GM08714 (cell line): ENCODE data around the gene GALNT9.
"Not testable (repeated sequence)": the region's sequence is repeated elsewhere in the genome, so short reads cannot be mapped to it uniquely, and the experiment has no call there.

Source experiments
- H3K4me3 ChIP-seq: fragments of 200-500 bp; sonication (Bioruptor generic); 2 replicates; pipeline ENCODE4 v1.5.1; 2014; ENCODE audit warnings: mild to moderate bottlenecking, low read length, inconsistent platforms
- ZNF274 ChIP-seq: IDR thresholded peaks from 2 replicates; pipeline ENCODE4 v1.6.1; 2012; ENCODE audit warnings: mild to moderate bottlenecking, low read depth, low read length

Gene GALNT9

DNA sequence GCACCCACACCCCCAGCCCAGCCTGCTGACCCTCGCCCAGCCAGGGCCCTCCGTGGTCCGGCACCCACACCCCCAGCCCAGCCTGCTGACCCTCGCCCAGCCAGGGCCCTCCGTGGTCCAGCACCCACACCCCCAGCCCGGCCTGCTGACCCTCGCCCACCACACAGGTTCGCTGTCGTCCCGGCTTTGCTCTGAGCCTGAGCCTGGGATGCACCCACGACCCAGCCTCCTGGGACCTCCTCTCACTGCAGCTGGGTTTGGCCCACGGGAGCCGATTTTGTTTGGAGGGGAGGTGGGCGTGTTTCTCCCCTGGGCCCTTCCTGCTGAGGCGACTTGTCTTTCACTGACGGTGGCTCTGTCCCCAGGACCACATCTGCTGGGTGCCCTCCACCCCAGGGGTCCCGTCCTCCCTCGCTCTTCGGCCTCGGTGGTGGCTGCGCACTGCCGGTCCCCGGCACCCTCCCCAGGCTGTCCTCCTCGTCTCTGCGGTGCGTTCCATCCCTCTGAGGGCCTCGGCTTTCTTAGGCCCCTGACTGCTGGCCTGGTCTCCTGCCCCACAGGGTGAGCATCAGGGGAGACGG, 83.8 kb downstream of the GALNT9 start:
- no peak overlapping the region for H3K4me3 ChIP-seq
- no peak for TF ChIP-seq ZNF274

DNA sequence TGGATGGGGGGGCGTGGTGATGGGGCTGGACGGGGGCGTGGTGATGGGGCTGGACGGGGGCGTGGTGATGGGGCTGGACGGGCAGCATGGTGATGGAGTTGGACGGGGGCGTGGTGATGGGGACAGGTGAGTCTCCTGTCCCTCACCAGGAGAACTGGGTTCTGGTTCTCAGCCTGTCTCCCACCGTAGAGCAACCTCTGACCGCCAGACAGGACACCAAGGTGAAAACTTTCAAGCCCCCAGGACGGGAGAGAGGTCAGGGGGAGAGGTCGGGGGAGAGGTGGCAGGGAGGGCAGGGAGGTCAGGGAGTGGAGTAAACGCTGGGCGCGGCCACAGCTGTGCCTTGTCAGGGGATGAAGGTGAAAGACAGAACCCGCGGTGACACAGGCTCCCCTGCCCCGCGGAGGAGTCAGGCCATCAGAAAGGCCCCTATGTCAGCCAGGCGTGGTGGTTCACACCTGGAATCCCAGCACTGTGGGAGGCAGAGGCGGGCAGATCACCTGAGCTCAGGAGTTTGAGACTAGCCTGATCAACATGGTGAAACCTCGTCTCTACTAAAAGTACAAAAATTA, 84.6 kb downstream of the GALNT9 start:
- TF ChIP-seq ZNF274: no peak
- H3K4me3 ChIP-seq: no peak overlapping the region

DNA sequence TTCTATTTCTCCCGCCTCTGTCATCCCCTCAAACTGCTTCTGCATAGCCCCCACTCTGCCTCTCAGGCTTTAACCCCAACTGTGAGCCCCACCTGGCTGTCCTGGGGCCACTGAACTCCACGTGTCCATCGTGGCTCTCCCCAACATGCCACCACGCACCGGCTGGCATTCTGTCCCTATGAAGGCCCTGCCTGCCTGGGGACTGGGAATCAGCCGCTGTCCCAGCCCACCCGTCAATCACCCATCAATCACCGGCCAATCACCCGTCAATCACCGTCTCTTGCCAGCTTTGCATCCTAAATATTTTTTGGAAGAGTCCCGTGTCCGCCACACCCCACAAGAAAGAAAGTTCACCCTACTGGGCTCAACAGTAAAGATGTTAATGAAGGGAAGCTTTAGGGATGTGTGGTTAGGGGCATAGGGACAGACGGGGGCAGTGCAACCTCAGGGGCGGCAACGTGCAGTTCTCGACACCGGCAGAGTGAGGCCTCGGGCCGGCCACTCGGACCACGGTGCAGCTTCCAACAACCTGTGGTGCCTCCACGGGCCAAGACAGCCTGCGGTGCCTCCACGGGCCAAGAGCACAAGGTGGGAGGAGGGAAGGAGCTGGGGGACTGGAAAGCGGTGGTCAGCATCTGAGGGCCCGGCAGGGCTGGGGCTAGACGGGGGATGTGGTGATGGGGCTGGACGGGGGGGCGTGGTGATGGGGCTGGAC, 85.6 kb downstream of the GALNT9 start:
- TF ChIP-seq ZNF274: no peak
- H3K4me3 ChIP-seq: no peak overlapping the region

DNA sequence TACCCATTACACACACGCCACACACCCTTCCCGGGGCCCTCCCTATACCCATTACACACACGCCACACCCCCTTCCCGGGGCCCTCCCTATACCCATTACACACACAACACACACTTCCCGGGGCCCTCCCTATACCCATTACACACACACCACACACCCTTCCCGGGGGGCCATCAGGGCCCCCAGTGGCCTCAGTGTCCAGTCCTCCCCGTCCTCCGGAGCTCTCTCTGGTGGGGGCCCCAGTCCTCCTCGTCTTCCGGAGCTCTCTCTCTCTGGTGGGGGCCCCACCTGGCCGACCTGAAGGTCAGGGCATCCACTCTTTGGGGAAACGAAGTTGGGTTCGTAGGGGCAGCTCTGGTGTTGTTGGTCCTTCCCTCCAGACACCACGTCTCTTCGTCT, 86.2 kb downstream of the GALNT9 start:
- not testable (repeated sequence) for H3K4me3 ChIP-seq

DNA sequence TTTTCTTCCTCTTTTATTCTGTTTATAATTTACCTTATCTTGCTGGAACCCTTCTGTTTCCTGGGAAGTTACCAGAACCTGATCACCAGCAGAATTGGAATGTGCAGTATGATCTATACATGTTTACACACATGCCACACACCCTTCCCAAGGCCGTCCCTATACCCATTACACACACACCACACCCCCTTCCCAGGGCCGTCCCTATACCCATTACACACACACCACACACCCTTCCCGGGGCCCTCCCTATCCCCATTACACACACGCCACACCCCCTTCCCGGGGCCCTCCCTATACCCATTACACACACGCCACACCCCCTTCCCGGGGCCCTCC, 88.8 kb downstream of the GALNT9 start:
- H3K4me3 ChIP-seq: not testable (repeated sequence)

DNA sequence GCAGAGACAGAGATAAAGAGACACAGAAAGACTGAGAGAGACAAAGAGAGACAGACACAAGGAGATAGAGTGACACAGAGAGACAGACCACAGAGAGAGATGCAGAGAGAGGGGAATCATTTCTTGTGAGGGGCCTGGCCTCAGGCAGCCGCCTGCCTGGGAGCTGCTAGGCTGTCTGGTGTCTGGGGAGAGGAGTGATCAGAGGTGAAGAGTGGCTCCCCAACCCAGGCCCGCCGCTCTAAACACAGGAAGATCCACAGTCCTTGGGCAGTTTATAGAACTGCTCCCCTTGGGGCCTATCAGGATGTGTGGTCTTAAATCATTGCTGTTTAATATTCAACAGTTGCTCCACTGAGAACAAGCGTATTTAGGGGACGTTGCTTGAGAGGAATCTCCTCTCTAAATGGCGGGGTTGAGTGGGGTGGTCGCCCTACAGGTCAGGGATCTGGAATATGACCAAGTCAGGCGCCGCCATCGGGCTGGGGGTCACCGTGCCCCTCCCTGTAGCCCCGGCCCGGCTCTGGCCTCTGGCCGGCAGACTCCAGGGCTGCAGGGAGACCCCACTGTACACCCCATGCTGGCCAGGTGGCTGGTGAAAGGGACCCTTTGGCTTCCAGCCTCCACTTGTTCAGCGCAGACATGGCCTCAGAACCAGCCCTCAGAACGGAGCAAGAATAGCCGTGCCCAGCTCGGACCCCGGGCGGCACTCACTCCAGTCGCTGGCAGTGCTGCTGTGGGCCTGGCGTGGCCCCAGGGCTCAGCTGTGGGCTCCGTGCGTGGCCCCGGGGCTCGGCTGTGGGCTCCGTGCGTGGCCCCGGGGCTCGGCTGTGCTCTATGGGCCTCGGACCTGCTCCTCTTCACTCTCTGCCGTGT, 89.4 kb downstream of the GALNT9 start:
- H3K4me3 ChIP-seq: no peak overlapping the region
- no peak for TF ChIP-seq ZNF274

DNA sequence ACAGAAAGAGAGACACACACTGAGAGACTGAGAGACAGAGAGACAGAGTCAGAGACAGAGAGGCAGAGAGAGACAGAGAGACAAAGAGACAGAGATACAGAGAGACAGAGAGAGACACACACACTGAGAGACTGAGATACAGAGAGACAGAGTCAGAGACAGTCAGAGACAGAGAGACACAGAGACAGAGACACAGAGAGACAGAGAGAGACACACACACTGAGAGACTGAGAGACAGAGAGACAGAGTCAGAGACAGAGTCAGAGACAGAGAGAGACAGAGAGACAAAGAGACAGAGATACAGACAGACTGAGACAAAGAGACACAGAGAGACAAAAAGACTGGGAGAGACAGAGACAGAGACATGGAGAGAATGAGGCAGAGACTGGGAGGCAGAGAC, 90.0 kb downstream of the GALNT9 start:
- no peak overlapping the region for H3K4me3 ChIP-seq
- no peak for TF ChIP-seq ZNF274

DNA sequence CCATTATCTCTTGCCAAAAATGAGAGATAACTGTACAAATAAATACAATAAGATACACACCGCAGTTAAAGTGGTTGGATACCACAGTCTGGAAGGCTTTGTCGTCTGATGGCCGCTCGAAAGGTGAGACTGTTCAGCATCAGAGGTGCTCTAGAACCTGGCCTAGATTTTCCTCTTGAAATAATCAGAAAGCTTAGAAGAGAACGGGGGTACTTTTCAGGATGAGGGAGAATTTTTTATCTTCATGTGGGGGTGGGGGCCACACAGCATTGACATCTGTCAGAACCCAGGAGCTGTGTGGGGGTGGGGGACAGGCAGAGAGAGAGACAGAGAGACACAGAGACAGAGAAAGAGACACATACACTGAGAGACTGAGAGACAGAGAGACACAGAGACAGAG, 90.5 kb downstream of the GALNT9 start:
- no peak for TF ChIP-seq ZNF274
- H3K4me3 ChIP-seq: no peak overlapping the region

DNA sequence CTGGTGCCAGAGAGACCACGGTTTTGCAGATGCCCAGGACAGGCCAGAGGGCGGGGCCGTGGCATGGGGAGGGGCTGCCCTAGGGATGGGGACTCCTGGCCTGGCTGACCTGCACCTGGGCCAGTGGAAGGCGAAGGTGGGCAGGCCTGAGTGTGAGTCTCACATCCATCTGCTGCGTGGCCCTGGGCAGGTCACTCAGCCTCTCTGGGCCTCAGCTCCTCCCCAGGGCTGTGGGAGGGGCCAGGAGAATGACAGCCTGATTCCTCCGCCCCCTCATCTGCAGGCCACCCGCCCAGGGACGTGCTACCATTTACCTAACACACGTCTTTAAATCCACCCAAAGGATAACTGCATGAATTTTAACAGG, 90.9 kb downstream of the GALNT9 start:
- no peak for TF ChIP-seq ZNF274
- H3K4me3 ChIP-seq: no peak overlapping the region

DNA sequence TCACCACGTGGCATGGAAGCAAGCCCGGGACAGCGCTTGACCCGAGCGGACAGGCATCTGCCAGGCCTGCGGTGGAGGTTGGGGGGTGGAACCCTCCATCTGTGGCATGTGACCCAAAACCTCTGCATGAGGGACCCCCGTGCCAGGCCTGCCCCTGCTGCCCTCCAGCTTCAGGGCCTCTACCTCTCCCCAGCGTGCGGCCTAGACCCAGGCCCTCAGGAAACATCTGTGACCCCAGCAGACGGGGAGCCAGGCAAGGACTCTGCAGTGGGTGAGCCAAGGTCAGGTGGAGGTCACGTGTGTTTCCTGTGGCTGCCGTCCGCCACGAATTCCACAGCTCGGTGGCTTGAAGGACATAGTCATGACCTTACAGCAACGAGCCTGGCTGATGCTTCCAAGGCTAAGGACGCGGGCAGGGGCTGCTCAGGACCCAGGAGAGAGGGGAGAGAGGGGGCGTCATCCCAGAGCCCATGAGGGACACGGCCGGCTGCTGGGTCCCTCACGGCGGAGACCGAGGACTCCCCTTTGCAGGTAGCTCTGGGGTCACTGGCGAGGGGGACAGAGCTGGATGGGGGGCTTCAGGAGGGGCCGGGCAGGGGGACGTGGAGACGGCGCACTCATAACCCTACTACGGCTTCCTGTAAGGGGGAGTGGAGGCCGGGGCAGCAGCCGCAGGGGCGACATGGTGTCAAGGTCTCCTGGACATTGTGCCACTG, 91.5 kb downstream of the GALNT9 start:
- no peak overlapping the region for H3K4me3 ChIP-seq
- no peak for TF ChIP-seq ZNF274

DNA sequence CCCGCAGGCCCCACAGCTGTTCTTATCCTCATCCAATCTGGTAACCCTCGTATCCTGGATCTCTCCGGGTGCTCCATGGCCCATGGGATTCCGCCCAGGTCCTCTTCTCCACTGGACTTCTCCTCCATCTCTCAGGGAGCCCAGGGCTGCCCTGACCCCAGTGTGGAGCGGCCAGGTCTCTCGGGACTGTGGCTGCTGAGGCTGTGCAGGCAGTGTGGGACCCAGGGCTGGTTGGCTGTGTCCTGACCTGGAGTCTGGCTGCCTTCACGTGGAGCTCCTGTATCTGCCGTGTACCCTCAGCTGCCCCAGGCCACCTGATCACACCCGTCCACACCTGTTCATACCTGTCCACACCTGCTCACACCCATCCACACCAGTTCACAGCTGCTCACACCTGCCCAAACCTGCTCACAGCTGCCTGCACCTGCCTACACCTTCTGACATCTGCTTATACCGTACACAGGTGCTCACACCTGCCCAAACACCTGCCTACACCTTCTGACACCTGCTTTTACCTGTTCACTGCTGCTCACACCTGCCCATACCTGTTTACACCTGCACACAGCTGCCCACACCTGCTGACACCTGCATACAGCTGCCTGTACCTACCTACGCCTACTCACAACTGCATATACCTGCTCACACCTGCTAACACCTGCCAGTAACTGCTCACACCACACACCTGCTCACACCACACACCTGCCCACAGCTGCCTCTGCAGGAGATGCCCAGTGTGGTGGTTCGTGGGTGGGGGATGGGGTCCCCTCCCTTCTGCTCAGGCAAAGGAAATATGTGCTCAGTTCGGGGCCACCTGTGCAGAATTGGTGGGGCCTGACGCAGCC, 92.2 kb downstream of the GALNT9 start:
- no peak overlapping the region for H3K4me3 ChIP-seq
- no peak for TF ChIP-seq ZNF274

DNA sequence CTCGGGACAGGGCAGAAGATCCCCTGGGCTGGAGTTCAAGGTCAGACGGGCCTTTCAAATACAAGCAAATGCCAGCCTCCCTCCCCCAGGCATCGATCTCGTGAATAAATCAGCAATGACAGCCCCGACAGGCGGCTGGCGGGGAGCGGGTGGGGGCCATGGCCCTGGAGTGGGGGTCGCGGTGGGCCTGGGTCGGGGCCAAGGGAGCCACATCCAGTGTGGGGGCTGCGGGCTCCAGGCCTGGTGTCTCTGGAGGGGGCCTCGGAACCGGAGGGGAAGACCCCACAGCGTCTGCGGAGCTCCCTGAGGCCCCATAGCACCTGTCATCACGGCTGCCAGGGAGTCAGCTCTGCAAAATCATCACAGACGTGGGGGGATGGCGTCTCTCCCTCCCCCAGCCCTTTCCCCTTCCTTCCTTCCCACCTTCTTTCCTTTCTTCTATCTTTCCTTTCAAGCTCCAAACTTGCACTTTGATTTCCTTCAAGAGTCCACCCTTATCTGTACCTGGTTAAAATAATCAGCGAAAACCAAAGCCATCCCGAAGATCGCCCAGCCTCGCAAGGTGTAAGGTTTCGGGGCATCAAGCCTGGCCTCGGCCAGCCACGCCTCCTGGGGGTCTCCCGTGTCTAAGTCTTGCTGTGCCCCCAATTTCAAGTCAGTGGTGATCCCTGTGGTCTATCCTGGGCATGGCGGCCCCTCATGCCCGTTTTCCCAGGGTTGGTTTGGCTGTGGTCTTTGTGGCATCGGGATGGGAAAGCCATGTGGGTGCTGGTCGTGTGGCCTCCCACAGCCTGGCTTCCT, 93.1 kb downstream of the GALNT9 start:
- no peak overlapping the region for H3K4me3 ChIP-seq
- TF ChIP-seq ZNF274: no peak
